ENCODE data around the gene NDUFAF2.

DNA sequence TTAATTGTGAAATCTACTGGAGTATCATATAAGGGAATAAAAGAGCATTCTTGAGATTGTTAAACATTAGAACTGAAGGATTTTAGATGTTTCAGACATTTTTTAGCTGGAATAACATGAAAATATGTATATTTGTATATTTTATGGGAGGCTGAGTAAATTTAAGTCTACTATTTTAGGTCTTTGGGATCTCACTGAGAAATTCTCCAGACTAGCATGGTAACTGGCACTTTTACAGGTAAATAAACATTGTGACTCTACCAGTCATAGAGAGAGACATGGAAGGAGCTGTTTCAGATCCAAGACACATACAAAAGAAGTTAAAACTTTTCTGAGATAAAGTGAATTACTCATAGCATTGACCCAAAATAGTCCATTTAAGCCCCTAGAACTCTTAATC is 59.4 kb downstream of the NDUFAF2 start:
- TF ChIP-seq EZH2phosphoT487 (IDR thresholded peaks at IDR 0.05; ENCODE audit: unreplicated experiment) (no peak), ZNF331 (CRISPR knock-in tag; IDR thresholded peaks at IDR 0.05; ENCODE audit: low read depth) (no peak), POLR2AphosphoS5 (IDR thresholded peaks at IDR 0.05; ENCODE audit: low read depth) (no peak), EZH2 (IDR thresholded peaks at IDR 0.05; ENCODE audit: low read depth, unreplicated experiment) (no peak), JUNB (IDR thresholded peaks at IDR 0.05; ENCODE audit: unreplicated experiment) (no peak)
- TF ChIP-seq, protein P1, sequence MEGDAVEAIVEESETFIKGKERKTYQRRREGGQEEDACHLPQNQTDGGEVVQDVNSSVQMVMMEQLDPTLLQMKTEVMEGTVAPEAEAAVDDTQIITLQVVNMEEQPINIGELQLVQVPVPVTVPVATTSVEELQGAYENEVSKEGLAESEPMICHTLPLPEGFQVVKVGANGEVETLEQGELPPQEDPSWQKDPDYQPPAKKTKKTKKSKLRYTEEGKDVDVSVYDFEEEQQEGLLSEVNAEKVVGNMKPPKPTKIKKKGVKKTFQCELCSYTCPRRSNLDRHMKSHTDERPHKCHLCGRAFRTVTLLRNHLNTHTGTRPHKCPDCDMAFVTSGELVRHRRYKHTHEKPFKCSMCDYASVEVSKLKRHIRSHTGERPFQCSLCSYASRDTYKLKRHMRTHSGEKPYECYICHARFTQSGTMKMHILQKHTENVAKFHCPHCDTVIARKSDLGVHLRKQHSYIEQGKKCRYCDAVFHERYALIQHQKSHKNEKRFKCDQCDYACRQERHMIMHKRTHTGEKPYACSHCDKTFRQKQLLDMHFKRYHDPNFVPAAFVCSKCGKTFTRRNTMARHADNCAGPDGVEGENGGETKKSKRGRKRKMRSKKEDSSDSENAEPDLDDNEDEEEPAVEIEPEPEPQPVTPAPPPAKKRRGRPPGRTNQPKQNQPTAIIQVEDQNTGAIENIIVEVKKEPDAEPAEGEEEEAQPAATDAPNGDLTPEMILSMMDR (conservative IDR thresholded peaks at IDR 0.05; ENCODE audit: low read depth in 2 of 2): no peak
- TF ChIP-seq, protein P2, sequence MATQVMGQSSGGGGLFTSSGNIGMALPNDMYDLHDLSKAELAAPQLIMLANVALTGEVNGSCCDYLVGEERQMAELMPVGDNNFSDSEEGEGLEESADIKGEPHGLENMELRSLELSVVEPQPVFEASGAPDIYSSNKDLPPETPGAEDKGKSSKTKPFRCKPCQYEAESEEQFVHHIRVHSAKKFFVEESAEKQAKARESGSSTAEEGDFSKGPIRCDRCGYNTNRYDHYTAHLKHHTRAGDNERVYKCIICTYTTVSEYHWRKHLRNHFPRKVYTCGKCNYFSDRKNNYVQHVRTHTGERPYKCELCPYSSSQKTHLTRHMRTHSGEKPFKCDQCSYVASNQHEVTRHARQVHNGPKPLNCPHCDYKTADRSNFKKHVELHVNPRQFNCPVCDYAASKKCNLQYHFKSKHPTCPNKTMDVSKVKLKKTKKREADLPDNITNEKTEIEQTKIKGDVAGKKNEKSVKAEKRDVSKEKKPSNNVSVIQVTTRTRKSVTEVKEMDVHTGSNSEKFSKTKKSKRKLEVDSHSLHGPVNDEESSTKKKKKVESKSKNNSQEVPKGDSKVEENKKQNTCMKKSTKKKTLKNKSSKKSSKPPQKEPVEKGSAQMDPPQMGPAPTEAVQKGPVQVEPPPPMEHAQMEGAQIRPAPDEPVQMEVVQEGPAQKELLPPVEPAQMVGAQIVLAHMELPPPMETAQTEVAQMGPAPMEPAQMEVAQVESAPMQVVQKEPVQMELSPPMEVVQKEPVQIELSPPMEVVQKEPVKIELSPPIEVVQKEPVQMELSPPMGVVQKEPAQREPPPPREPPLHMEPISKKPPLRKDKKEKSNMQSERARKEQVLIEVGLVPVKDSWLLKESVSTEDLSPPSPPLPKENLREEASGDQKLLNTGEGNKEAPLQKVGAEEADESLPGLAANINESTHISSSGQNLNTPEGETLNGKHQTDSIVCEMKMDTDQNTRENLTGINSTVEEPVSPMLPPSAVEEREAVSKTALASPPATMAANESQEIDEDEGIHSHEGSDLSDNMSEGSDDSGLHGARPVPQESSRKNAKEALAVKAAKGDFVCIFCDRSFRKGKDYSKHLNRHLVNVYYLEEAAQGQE (IDR thresholded peaks at IDR 0.05; ENCODE audit: unreplicated experiment): no peak

Measured in GM23338 (cell line).